Measurements from ENCODE around the gene FASN. TPM values are rescaled to one million over a fixed set of nuclear protein-coding genes. Genes with fewer than 3 reads are reported as not detected.
A peak's percentile ranks its signal among the peaks of the same experiment; 100 is the strongest.

FASN gene
- total RNA-seq, 2 donors from 2014 or later = 16.3 to 388 TPM

DNA sequence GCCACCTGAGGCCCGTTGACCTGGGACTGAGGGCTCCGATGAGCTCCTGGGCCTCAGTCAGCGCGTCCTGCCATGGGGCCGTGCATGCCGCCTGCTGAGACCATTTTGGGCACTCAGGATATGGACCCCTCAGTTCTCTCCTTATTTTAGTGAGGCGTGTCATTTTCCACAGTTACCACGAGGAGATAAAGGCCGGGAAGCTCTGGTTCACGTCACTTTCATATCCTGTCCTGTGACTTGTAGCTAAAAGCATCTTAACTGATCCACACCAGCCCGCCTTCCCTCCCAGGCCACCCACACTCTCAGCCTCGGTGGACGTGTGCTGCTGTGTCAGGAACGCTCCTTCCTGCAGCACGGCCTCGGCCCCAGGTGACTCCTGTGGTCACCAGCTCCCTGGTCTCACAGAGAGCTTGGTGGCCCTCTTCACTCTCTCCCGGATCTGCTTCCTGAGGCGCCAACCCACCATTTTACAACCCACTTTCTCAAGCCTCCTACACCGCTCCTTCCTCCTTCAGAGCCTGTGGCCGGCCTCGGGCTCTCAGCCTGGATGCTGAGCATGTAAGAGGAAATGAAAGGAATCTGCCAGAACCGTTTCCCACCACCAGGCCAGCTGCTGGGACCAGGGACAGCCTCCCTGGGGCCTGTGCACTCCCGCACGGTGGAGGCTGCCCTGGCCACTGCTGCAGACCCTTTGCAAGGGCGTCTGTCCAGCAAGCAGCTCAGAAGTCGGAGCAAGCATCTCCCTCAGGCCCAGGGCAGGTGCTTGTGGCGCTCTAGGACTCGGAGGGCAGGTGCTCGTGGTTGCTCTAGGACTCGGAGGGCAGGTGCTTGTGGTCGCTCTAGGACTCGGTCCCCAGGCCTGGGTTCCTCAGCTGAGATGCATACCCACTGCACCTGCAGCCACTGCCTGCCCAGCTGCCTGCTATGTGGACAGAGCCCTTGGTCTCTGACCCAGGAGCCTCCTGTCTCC lies 23.9 kb upstream of the FASN start:
- intact Hi-C loops (cut with DNase I) = no loop called here
- 81 to 85% methylated on average over 19 to 30 of the region's 32 CpGs for WGBS, 2 donors
- no peak for DNase-seq

DNA sequence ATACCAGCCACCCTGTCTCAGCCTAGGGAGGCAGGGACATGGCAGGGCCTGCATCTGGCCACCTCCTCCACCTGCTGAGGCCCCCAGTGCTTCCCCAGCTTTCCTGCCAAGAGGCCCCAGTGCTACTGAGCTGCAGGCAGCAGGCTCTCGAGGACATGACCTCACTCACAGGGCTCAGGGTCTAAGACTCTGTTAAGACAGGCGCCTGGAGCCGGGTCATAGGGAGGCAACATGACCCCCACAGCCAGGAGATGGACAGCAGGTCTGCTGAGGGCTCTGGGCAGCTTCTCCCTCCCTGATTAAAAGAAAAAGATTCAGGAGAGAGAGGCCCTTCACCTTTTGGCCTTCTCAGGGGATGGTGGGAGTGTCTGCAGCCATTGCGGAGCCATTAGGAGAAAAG lies 23.2 kb upstream of the FASN start:
- no peak overlapping the region for H3K4me3 ChIP-seq
- 85 to 93% methylated on average over 4 of the region's 4 CpGs for WGBS, 2 donors
- H3K4me1 ChIP-seq = peaks cover 4% of the 10 kb centered on the region
- ATAC-seq = no peak
- H3K27me3 ChIP-seq = no peaks in the 10 kb centered on the region
- no peak for DNase-seq
- H3K9me3 ChIP-seq = no peaks in the 10 kb centered on the region
- H3K27ac ChIP-seq = no peak overlapping the region
- intact Hi-C loops (cut with DNase I) = no loop called here
- no peak for TF ChIP-seq POLR2A (IDR thresholded peaks at IDR 0.05)
- TF ChIP-seq, protein P1, sequence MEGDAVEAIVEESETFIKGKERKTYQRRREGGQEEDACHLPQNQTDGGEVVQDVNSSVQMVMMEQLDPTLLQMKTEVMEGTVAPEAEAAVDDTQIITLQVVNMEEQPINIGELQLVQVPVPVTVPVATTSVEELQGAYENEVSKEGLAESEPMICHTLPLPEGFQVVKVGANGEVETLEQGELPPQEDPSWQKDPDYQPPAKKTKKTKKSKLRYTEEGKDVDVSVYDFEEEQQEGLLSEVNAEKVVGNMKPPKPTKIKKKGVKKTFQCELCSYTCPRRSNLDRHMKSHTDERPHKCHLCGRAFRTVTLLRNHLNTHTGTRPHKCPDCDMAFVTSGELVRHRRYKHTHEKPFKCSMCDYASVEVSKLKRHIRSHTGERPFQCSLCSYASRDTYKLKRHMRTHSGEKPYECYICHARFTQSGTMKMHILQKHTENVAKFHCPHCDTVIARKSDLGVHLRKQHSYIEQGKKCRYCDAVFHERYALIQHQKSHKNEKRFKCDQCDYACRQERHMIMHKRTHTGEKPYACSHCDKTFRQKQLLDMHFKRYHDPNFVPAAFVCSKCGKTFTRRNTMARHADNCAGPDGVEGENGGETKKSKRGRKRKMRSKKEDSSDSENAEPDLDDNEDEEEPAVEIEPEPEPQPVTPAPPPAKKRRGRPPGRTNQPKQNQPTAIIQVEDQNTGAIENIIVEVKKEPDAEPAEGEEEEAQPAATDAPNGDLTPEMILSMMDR (IDR thresholded peaks at IDR 0.05) = no peak
- no peaks in the 10 kb centered on the region for H3K36me3 ChIP-seq (replicated peaks in 1 of 2; ENCODE audit: insufficient read depth in 1 of 2, low read depth in 2 of 2)

More for the DNA sequence above, 23.9 kb upstream of the FASN start:
- no peaks in the 10 kb centered on the region for H3K27me3 ChIP-seq
- H3K4me3 ChIP-seq = no peak overlapping the region
- no peak overlapping the region for H3K27ac ChIP-seq
- H3K36me3 ChIP-seq (replicated peaks in 1 of 2; ENCODE audit: insufficient read depth in 1 of 2, low read depth in 2 of 2) = peaks cover 0 to 2% of the 10 kb centered on the region in 2 donors
- H3K9me3 ChIP-seq = no peaks in the 10 kb centered on the region
- ATAC-seq = no peak
- TF ChIP-seq POLR2A (IDR thresholded peaks at IDR 0.05) = no peak
- TF ChIP-seq, protein P1 (IDR thresholded peaks at IDR 0.05) = no peak
- H3K4me1 ChIP-seq = peaks cover 4% of the 10 kb centered on the region

DNA sequence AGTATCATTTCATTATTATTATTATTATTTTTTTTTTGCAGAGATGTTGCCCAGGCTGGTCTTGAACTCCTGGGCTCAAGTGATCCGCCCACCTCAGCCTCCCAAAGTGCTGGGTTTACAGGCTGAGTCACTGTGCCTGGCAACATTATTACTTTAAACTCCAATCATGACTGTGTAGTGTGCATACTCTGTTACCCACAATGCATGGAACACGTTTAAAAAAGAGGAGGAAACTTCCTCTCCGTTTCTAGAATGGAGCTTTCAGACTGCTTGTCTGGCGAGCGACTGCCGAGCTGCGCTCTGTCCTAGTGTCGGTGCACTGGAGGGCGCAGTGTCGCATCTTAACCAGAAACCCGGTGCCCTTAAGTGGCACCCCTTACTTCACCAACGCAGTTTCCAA lies 22.1 kb upstream of the FASN start:
- Histone ChIP-seq H3K4me1 (peaks cover 4% of the 10 kb centered on the region), H3K27ac (no peak overlapping the region), H3K36me3 (replicated peaks in 1 of 2; ENCODE audit: insufficient read depth in 1 of 2, low read depth in 2 of 2) (no peaks in the 10 kb centered on the region), H3K4me3 (no peak overlapping the region), H3K9me3 (no peaks in the 10 kb centered on the region), H3K27me3 (no peaks in the 10 kb centered on the region)
- intact Hi-C loops (cut with DNase I) = no loop called here
- WGBS, 2 donors = 73 to 79% methylated on average over 12 of the region's 12 CpGs
- no peak for TF ChIP-seq POLR2A (IDR thresholded peaks at IDR 0.05)
- TF ChIP-seq, protein P1 (IDR thresholded peaks at IDR 0.05) = no peak
- ATAC-seq = no peak
- no peak for DNase-seq

DNA sequence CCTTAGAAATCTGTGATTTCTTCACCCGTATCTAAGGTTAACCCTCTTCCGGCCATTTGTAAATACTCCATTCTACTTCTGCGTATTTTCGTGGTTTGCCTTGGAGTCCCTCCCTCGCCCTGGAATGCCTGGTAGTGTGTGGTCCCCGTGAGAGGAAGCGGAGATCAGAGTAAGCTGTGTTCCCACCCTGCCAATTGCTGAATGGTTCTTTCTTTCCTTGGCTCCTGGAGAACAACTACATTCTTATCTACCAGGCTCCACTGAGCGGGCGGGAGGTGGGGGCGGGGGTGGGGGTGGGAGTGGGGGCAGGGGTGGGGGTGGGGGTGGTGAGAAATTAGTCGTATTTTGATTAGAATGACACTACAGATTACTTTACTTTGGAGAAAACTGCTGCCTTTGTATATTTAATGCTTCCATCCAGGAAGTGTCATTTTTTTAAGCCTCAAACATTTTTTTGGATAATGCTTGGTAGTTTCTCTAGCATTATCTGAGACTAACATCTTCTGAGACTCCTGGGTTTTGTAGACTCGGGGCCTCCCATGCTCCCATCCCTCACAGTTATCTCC lies 20.9 kb upstream of the FASN start:
- intact Hi-C loops (cut with DNase I) = no loop called here
- WGBS, 2 donors = 47 to 59% methylated on average over 12 of the region's 12 CpGs
- Histone ChIP-seq H3K36me3 (replicated peaks in 1 of 2; ENCODE audit: insufficient read depth in 1 of 2, low read depth in 2 of 2) (no peaks in the 10 kb centered on the region), H3K4me1 (peaks cover 4% of the 10 kb centered on the region), H3K9me3 (no peaks in the 10 kb centered on the region), H3K27ac (peak overlapping the region in 3 of 4 donors; percentile 44 to 67 (median 57)), H3K27me3 (no peaks in the 10 kb centered on the region), H3K4me3 (no peak overlapping the region)
- peak in 1 of 3 donors; percentile 15 for TF ChIP-seq POLR2A (IDR thresholded peaks at IDR 0.05)
- TF ChIP-seq, protein P1 (IDR thresholded peaks at IDR 0.05) = no peak
- DNase-seq = peak in 1 of 4 donors; percentile 20
- ATAC-seq = peak; percentile 51

All from body of pancreas (tissue), 4 donors.